GM12878 (cell line): ENCODE data around the gene CLDN24. TPM values are rescaled to one million over a fixed set of nuclear protein-coding genes. Genes with fewer than 3 reads are reported as not detected.
A peak's percentile ranks its signal among the peaks of the same experiment; 100 is the strongest.

Experiments used
- ATAC-seq: fragments of 200-7000 bp; cut with Tn5 transposase; 3 replicates; pipeline ENCODE4 v1.9.1; 2020; ENCODE audit warnings: mild to moderate bottlenecking, moderate library complexity
- BruUV-seq: library from RNA; stranded (reverse); fragments of 400-500 nt; replicated peaks from 2 replicates; lab custom pipeline; 2021; lab: Mats Ljungman, UMichigan
- CTCF ChIA-PET: fragments of 300-600 bp; sonication (Branson Sonifier 250); formaldehyde crosslinking; extraction: SDS; loops from one replicate; lab custom pipeline; 2021; ENCODE audit warnings: inconsistent platforms; lab: Yijun Ruan, JAX
- POLR2A ChIA-PET: fragments of 350-600 bp; formaldehyde crosslinking; extraction: SDS; loops from one replicate; lab custom pipeline; 2021; ENCODE audit warnings: inconsistent platforms; lab: Charles Lee
- RAD21 ChIA-PET: fragments of 300-600 bp; sonication (Branson Sonifier 250); formaldehyde crosslinking; loops from one replicate; lab custom pipeline; 2023; ENCODE audit warnings: antibody characterized with exemption; ENCODE audit not compliant: unreplicated experiment; lab: Charles Lee
- SMC1A ChIA-PET: fragments of 300-600 bp; sonication (Branson Sonifier 250); formaldehyde crosslinking; loops from one replicate; lab custom pipeline; 2023; ENCODE audit not compliant: unreplicated experiment, uncharacterized antibody; lab: Charles Lee
- DNase-seq: peaks from one replicate; pipeline ENCODE4 v3.0.0-alpha.2; 2011; ENCODE audit warnings: low read depth, low spot score
- FAIRE-seq: peaks from 3 replicates; lab custom pipeline; 2011; peaks lifted over from hg19 to GRCh38; lab: Jason Lieb, UNC
- H2AFZ ChIP-seq: 2 replicates; pipeline ENCODE4 v1.6.0; 2011; ENCODE audit warnings: low read depth, low read length, control low read depth; ENCODE audit not compliant: control insufficient read depth
- H3K27ac ChIP-seq: 2 replicates; pipeline ENCODE4 v1.5.1; 2011; ENCODE audit warnings: control low read depth; ENCODE audit not compliant: control insufficient read depth, insufficient read depth
- H3K27me3 ChIP-seq, 2 experiments: replicated peaks in 1 of 2; 2 replicates each; pipeline versions ENCODE4 v1.6.0 to v1.6.1; 2011; ENCODE audit warnings: low read length in 1 of 2; ENCODE audit not compliant: control insufficient read depth in 2 of 2, insufficient read depth in 2 of 2
- H3K36me3 ChIP-seq, 2 experiments: 2 replicates each; pipeline ENCODE4 v1.5.1; 2011; ENCODE audit warnings: low read length in 1 of 2; ENCODE audit not compliant: control insufficient read depth in 2 of 2, insufficient read depth in 2 of 2
- H3K4me1 ChIP-seq: 2 replicates; pipeline ENCODE4 v1.6.1; 2011; ENCODE audit warnings: mild to moderate bottlenecking, low read length, moderate library complexity, mixed read lengths; ENCODE audit not compliant: control insufficient read depth, insufficient read depth
- H3K4me2 ChIP-seq: 2 replicates; pipeline ENCODE4 v1.6.0; 2011; ENCODE audit warnings: control low read depth; ENCODE audit not compliant: control insufficient read depth, insufficient read depth
- H3K4me3 ChIP-seq: fragments of 200-600 bp; sonication (generic); 2 replicates; pipeline ENCODE4 v1.5.1; 2016
- H3K79me2 ChIP-seq: 2 replicates; pipeline ENCODE4 v1.6.0; 2011; ENCODE audit warnings: low read length; ENCODE audit not compliant: control insufficient read depth, insufficient read depth
- H3K9ac ChIP-seq: 2 replicates; pipeline ENCODE4 v1.8.0; 2011; ENCODE audit warnings: low read length, control low read depth, mixed read lengths; ENCODE audit not compliant: control insufficient read depth, insufficient read depth
- H3K9me3 ChIP-seq: replicated peaks from 3 replicates; pipeline ENCODE4 v1.5.1; 2011; ENCODE audit warnings: mild to moderate bottlenecking, low read length; ENCODE audit not compliant: control insufficient read depth, insufficient read depth
- H4K20me1 ChIP-seq: 2 replicates; pipeline ENCODE4 v1.6.0; 2011; ENCODE audit not compliant: control insufficient read depth, insufficient read depth
- BHLHE40 ChIP-seq, 2 experiments: fragments of 450-650 bp in 1 of 2; IDR thresholded peaks; 2 replicates each; pipeline ENCODE4 v1.6.1; 2011 to 2017; ENCODE audit warnings: low read depth in 2 of 2, borderline replicate concordance in 1 of 2, improper control_type of control experiment in 1 of 2, low read length in 1 of 2, mild to moderate bottlenecking in 1 of 2
- MEF2A ChIP-seq: IDR thresholded peaks from 2 replicates; pipeline ENCODE4 v1.6.1; 2011; ENCODE audit warnings: low read depth, mild to moderate bottlenecking, low read length, moderate library complexity; ENCODE audit not compliant: insufficient read depth
- NFYA ChIP-seq: IDR thresholded peaks from 2 replicates; pipeline ENCODE4 v1.6.1; 2011; ENCODE audit warnings: low read depth, mild to moderate bottlenecking, low read length, improper control_type of control experiment, borderline replicate concordance
- NKRF ChIP-seq: fragments of 450-650 bp; conservative IDR thresholded peaks from 2 replicates; pipeline ENCODE4 v1.6.1; 2017; ENCODE audit warnings: mild to moderate bottlenecking, moderate library complexity
- POU2F2 ChIP-seq: IDR thresholded peaks from 3 replicates; pipeline ENCODE4 v1.6.1; 2011; ENCODE audit warnings: low read depth, mild to moderate bottlenecking, low read length, borderline replicate concordance
- ZSCAN29 ChIP-seq: fragments of 450-650 bp; IDR thresholded peaks from 2 replicates; pipeline ENCODE4 v1.6.1; 2017; ENCODE audit warnings: mild to moderate bottlenecking, moderate library complexity
- WGBS: methylation state at CpG from one replicate; pipeline ENCODE4 v1.1.6; 2016; ENCODE audit warnings: low lambda C conversion rate; ENCODE audit not compliant: insufficient replicate concordance, insufficient coverage; ENCODE audit errors: missing lambda C conversion rate; 5-methylcytosine and 5-hydroxymethylcytosine counted together
- in situ Hi-C: fragments of 300-500 bp; cut with MboI; formaldehyde crosslinking; loops from 9 replicates; pipeline ENCODE4 v1.14.3; 2018; ENCODE audit warnings: mixed read lengths
- intact Hi-C: fragments of 100-400 bp; cut with micrococcal nuclease; formaldehyde crosslinking; loops from one replicate; pipeline ENCODE4 v1.14.2; 2022; ENCODE audit not compliant: unreplicated experiment
- polyA plus RNA-seq, 11 experiments: library from polyadenylated mRNA; depleted of rRNA in 4 of 11; unstranded in 6 of 11; stranded (reverse) in 5 of 11; fragments of >200 nt; fragmentation: Nextera tagmentation in 4 of 11; fragmentation: Illumina TruSeq in 1 of 11; extraction: Ambion mirVana in 4 of 11; extraction: Trizol in 1 of 11; gene quantifications; 1 replicate in 1 of 11; 2 replicates in 10 of 11; pipeline versions ENCODE4 v1.2.1 to v1.2.3, GENCODE V29; 2011 to 2016; ENCODE audit warnings: inconsistent platforms in 2 of 11, missing spikeins in 2 of 11, low read depth in 1 of 11
- total RNA-seq, 4 experiments: library from RNA; depleted of rRNA in 3 of 4; stranded (reverse); fragments of >200 nt in 3 of 4; fragmentation: Illumina TruSeq in 1 of 4; extraction: Trizol in 1 of 4; gene quantifications; 2 replicates each; pipeline versions ENCODE4 v1.2.1 to v1.2.3, GENCODE V29; 2013 to 2021

Gene CLDN24
- total and polyA plus RNA-seq, 10 of the 15 experiments (the other 5 are each of a cell fraction or from before 2014, with no cell fraction given): not detected

GRCh38 chr4:183362916-183363542 lies 40.8 kb upstream of the CLDN24 start:
- H3K9me3 ChIP-seq: no peaks in the 10 kb centered on the region
- no peak overlapping the region for H3K27ac ChIP-seq
- CTCF ChIA-PET: interaction anchor here (0.6 kb wide), 1 partner anchor 764 kb away, joined by 3 read pairs; no protein-coding TSS in a partner anchor
- no peak overlapping the region for H3K4me3 ChIP-seq
- RAD21 ChIA-PET: interaction anchor here (0.7 kb wide), 1 partner anchor 322 kb away, joined by 3 read pairs; no protein-coding TSS in a partner anchor
- ATAC-seq (no peak), FAIRE-seq (no peak), DNase-seq (no peak)
- intact Hi-C loops: no loop called here
- H3K36me3 ChIP-seq: no peaks in the 10 kb centered on the region
- WGBS: 34% methylated on average over 15 of the region's 15 CpGs
- H3K27me3 ChIP-seq: no peaks in the 10 kb centered on the region
- SMC1A ChIA-PET: interaction anchor here (1.0 kb wide), 1 partner anchor 288 kb away, joined by 3 read pairs; no protein-coding TSS in a partner anchor
- H3K9ac ChIP-seq: no peak overlapping the region
- in situ Hi-C loops: no loop called here
- no peak overlapping the region for H2AFZ ChIP-seq
- no peaks in the 10 kb centered on the region for H3K4me1 ChIP-seq
- no peaks in the 10 kb centered on the region for H4K20me1 ChIP-seq
- no peak overlapping the region for H3K4me2 ChIP-seq
- POLR2A ChIA-PET: no interaction called here
- no peaks in the 10 kb centered on the region for H3K79me2 ChIP-seq
- no peak for TF ChIP-seq ZSCAN29
- peak in 1 of 2 experiments; percentile 60; a peak in 2 of 4 replicates for TF ChIP-seq BHLHE40 (IDR thresholded peaks at IDR 0.05; ENCODE audit: borderline replicate concordance in 1 of 2, low read depth in 2 of 2, low read length in 1 of 2)
- no peak for TF ChIP-seq NKRF
- no peak for TF ChIP-seq POU2F2
- TF ChIP-seq MEF2A: no peak
- no peak for TF ChIP-seq NFYA
- no TSS peak for BruUV-seq
